HepG2 (cell line): Measurements from ENCODE around the gene SHLD1. TPM values are rescaled to one million over a fixed set of nuclear protein-coding genes. Genes with fewer than 3 reads are reported as not detected.

Experiments used
- ATAC-seq: fragments of 200-7000 bp; cut with Tn5 transposase; 3 replicates; pipeline ENCODE4 v1.9.1; 2020; ENCODE audit warnings: mild to moderate bottlenecking, moderate library complexity
- BruUV-seq: library from RNA; stranded (reverse); fragments of 400-500 nt; replicated peaks from 2 replicates; lab custom pipeline; 2021; lab: Mats Ljungman, UMichigan
- CTCF ChIA-PET: fragments of 300-600 bp; formaldehyde crosslinking; extraction: SDS; loops from one replicate; lab custom pipeline; 2021; ENCODE audit warnings: low total read pairs, inconsistent platforms, low intra/inter-chr PET ratio; lab: Yijun Ruan, JAX
- POLR2A ChIA-PET: fragments of 350-600 bp; sonication (Branson Sonifier 250); formaldehyde crosslinking; loops from one replicate; lab custom pipeline; 2020; ENCODE audit warnings: antibody characterized with exemption, inconsistent platforms; lab: Yijun Ruan, JAX
- DNase-seq: peaks from one replicate; pipeline ENCODE4 v3.0.0-alpha.2; 2015; ENCODE audit warnings: low spot score
- FAIRE-seq: peaks from 3 replicates; lab custom pipeline; 2011; peaks lifted over from hg19 to GRCh38; lab: Jason Lieb, UNC
- H2AFZ ChIP-seq: one replicate; pipeline ENCODE4 v1.6.1; 2011; ENCODE audit warnings: low read length, inconsistent platforms
- H3K27ac ChIP-seq: fragments of 300-600 bp; 3 replicates; pipeline ENCODE4 v1.8.0; 2011; ENCODE audit warnings: mixed run types, mild to moderate bottlenecking, mixed read lengths, low read length, inconsistent platforms; ENCODE audit not compliant: insufficient read depth; ENCODE audit errors: extremely low read length
- H3K27me3 ChIP-seq, 2 experiments: fragments of 200-600 bp in 1 of 2; 2 replicates in 1 of 2; 3 replicates in 1 of 2; pipeline versions ENCODE4 v1.6.0 to v1.8.0; 2011; ENCODE audit warnings: low read length in 2 of 2, mild to moderate bottlenecking in 2 of 2, moderate library complexity in 2 of 2, inconsistent platforms in 1 of 2; ENCODE audit not compliant: insufficient read depth in 2 of 2, control insufficient read depth in 1 of 2
- H3K36me3 ChIP-seq, 2 experiments: fragments of 200-600 bp in 1 of 2; replicated peaks in 1 of 2; 2 replicates in 1 of 2; 3 replicates in 1 of 2; pipeline versions ENCODE4 v1.5.1 to v1.8.0; 2011; ENCODE audit warnings: low read length in 2 of 2, inconsistent platforms in 1 of 2; ENCODE audit not compliant: insufficient read depth in 2 of 2, control insufficient read depth in 1 of 2
- H3K4me1 ChIP-seq: 2 replicates; pipeline ENCODE4 v1.5.1; 2012; ENCODE audit warnings: low read length, inconsistent platforms; ENCODE audit not compliant: insufficient read depth
- H3K4me2 ChIP-seq: 2 replicates; pipeline ENCODE4 v1.6.0; 2011; ENCODE audit warnings: low read depth, low read length, inconsistent platforms
- H3K4me3 ChIP-seq, 3 experiments: fragments of 200-600 bp in 1 of 3; sonication (generic), shearing (Covaris generic) in 1 of 3; replicated peaks in 1 of 3; 2 replicates each; pipeline ENCODE4 v1.5.1; 2011 to 2016; ENCODE audit warnings: low read length in 3 of 3, inconsistent platforms in 2 of 3, low read depth in 2 of 3, mild to moderate bottlenecking in 2 of 3, control low read depth in 1 of 3, mixed read lengths in 1 of 3; ENCODE audit not compliant: insufficient read depth in 1 of 3
- H3K79me2 ChIP-seq: one replicate; pipeline ENCODE4 v1.6.1; 2011; ENCODE audit warnings: low read length, inconsistent platforms; ENCODE audit not compliant: insufficient read depth
- H3K9ac ChIP-seq: 2 replicates; pipeline ENCODE4 v1.6.0; 2011; ENCODE audit warnings: mild to moderate bottlenecking, low read depth, low read length, inconsistent platforms; ENCODE audit not compliant: insufficient read depth
- H3K9me3 ChIP-seq: 2 replicates; pipeline ENCODE4 v1.5.1; 2012; ENCODE audit warnings: mild to moderate bottlenecking, low read length
- H4K20me1 ChIP-seq: 2 replicates; pipeline ENCODE4 v1.6.0; 2011; ENCODE audit warnings: inconsistent platforms, mild to moderate bottlenecking, low read length, moderate library complexity; ENCODE audit not compliant: insufficient read depth
- GFI1 ChIP-seq: sonication (generic); formaldehyde crosslinking; IDR thresholded peaks from 2 replicates; pipeline ENCODE4 v1.5.0; 2020; ENCODE audit warnings: missing genetic modification reagents, mild to moderate bottlenecking, borderline replicate concordance
- MTA3 ChIP-seq: sonication (generic); formaldehyde crosslinking; IDR thresholded peaks from 2 replicates; pipeline ENCODE4 v1.4.0; 2020; ENCODE audit warnings: missing genetic modification reagents
- SNAPC2 ChIP-seq: sonication (generic); formaldehyde crosslinking; IDR thresholded peaks from 2 replicates; pipeline ENCODE4 v1.8.1; 2022; ENCODE audit warnings: mild to moderate bottlenecking, missing genetic modification reagents
- SP1 ChIP-seq, 2 experiments: fragments of 450-650 bp in 1 of 2; sonication (generic) in 1 of 2; formaldehyde crosslinking in 1 of 2; IDR thresholded peaks; 2 replicates each; pipeline versions ENCODE4 v1.4.0 to v1.6.1; 2016 to 2020; ENCODE audit warnings: missing genetic modification reagents in 1 of 2
- ZNF224 ChIP-seq: sonication (generic); formaldehyde crosslinking; IDR thresholded peaks from 2 replicates; pipeline ENCODE4 v1.5.0; 2020; ENCODE audit warnings: mild to moderate bottlenecking, missing genetic modification reagents
- ZNF501 ChIP-seq: sonication (generic); formaldehyde crosslinking; IDR thresholded peaks from 2 replicates; pipeline ENCODE4 v1.5.1; 2020; ENCODE audit warnings: mild to moderate bottlenecking, moderate library complexity, missing genetic modification reagents
- WGBS: methylation state at CpG from one replicate; pipeline ENCODE4 v1.1.6; 2017; ENCODE audit warnings: low lambda C conversion rate; 5-methylcytosine and 5-hydroxymethylcytosine counted together
- in situ Hi-C: cut with HindIII; loops from 2 replicates; pipeline ENCODE4 v1.10.0; 2017; ENCODE audit warnings: low pct_unique_long_range_greater_than_20kb; ENCODE audit not compliant: extremely low pct_ligation_motif_present
- intact Hi-C: fragments of 100-400 bp; cut with micrococcal nuclease; formaldehyde crosslinking; loops from one replicate; pipeline ENCODE4 v1.10.0; 2022; ENCODE audit not compliant: unreplicated experiment
- polyA plus RNA-seq, 8 experiments: library from polyadenylated mRNA; depleted of rRNA in 3 of 8; stranded (reverse) in 7 of 8; unstranded in 1 of 8; fragments of >200 nt; fragmentation: Illumina TruSeq in 4 of 8; extraction: Trizol in 4 of 8; gene quantifications; 2 replicates each; pipeline versions ENCODE4 v1.2.1 to v1.2.3, GENCODE V29; 2011 to 2016; ENCODE audit warnings: low read depth in 4 of 8, missing spikeins in 1 of 8, mixed read lengths in 1 of 8; ENCODE audit not compliant: insufficient read depth in 1 of 8
- total RNA-seq, 5 experiments: library from RNA; depleted of rRNA; stranded (reverse); fragments of >200 nt; fragmentation: Illumina TruSeq; extraction: Trizol; gene quantifications; 2 replicates each; pipeline ENCODE4 v1.2.3, GENCODE V29; 2016; ENCODE audit warnings: low read depth in 1 of 5
- TF ChIP-seq, protein P1 (sequence below): sonication (generic); formaldehyde crosslinking; IDR thresholded peaks from 2 replicates; pipeline ENCODE4 v1.9.0; 2021; ENCODE audit warnings: missing genetic modification reagents, mild to moderate bottlenecking, borderline replicate concordance
- TF ChIP-seq, protein P2 (sequence below): sonication (generic); formaldehyde crosslinking; IDR thresholded peaks from 2 replicates; pipeline ENCODE4 v1.5.1; 2020; ENCODE audit warnings: mild to moderate bottlenecking, missing genetic modification reagents, moderate library complexity
- TF ChIP-seq, protein P3 (sequence below): sonication (generic); formaldehyde crosslinking; IDR thresholded peaks from 2 replicates; pipeline ENCODE4 v1.4.0; 2020; ENCODE audit warnings: mild to moderate bottlenecking, missing genetic modification reagents, borderline replicate concordance

SHLD1 gene
- total and polyA plus RNA-seq, 2 of the 13 experiments (the other 11 are each of a cell fraction or from before 2014, with no cell fraction given), result 8.9 to 10.0 TPM

DNA sequence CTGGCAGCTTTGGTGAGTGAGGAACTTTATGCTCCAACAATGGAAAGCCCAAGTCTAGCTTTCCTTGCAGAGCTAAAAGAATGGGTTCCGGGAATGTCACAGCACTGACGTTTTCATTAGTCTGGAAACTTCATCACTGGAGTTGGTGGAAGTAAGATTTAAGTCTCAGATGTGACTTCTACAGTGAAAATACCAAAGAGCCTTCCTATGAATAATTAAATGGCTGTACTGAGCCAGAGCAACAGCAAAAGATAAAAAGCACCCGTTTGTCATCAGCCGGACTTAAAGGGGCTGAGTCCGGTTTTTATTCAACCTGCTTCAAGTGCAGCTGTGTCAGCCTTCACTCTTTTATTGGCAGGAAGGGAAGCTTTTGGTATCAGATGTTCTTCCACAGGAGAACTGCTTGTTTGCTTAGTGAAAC is 46.5 kb upstream of the SHLD1 start (continued):
- TF ChIP-seq SNAPC2 (CRISPR knock-in tag), result no peak
- no peak for TF ChIP-seq SP1 (IDR thresholded peaks at IDR 0.05)
- no peak for TF ChIP-seq SP1 (CRISPR knock-in tag; IDR thresholded peaks at IDR 0.05)
- TF ChIP-seq, protein P1, sequence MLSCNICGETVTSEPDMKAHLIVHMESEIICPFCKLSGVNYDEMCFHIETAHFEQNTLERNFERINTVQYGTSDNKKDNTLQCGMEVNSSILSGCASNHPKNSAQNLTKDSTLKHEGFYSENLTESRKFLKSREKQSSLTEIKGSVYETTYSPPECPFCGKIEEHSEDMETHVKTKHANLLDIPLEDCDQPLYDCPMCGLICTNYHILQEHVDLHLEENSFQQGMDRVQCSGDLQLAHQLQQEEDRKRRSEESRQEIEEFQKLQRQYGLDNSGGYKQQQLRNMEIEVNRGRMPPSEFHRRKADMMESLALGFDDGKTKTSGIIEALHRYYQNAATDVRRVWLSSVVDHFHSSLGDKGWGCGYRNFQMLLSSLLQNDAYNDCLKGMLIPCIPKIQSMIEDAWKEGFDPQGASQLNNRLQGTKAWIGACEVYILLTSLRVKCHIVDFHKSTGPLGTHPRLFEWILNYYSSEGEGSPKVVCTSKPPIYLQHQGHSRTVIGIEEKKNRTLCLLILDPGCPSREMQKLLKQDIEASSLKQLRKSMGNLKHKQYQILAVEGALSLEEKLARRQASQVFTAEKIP, result no peak
- no peak for TF ChIP-seq MTA3 (CRISPR knock-in tag)
- TF ChIP-seq ZNF501 (CRISPR knock-in tag), result no peak
- TF ChIP-seq, all 625 proteins: peak for 0

DNA sequence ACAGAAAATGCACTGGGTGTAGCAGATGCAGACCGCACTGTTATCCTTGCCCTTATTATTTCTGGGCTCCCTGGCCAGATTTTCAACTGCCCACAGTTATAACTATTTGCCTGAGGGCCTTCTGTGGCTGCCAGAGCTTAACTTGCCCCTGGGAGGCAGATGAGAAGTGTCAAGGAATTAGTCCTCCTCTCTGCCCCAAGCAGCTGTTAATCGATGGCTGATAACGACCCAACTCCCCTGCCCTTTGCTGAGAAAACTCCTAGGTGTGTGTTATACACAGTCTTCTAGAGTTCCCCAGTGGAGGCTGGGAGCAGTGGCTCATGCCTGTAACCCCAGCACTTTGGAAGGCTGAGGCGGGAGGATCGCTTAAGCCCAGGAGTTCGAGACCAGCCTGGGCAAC is 44.4 kb upstream of the SHLD1 start:
- no peaks in the 10 kb centered on the region for H3K79me2 ChIP-seq
- no peaks in the 10 kb centered on the region for H3K27me3 ChIP-seq
- no peaks in the 10 kb centered on the region for H4K20me1 ChIP-seq
- H3K4me2 ChIP-seq, result no peak overlapping the region
- peaks cover 29% of the 10 kb centered on the region for H3K4me1 ChIP-seq
- WGBS, result 52% methylated on average over 6 of the region's 6 CpGs
- no peak overlapping the region for H3K9ac ChIP-seq
- no TSS peak for BruUV-seq
- no peak for FAIRE-seq
- H2AFZ ChIP-seq, result no peak overlapping the region
- in situ Hi-C loops, result no loop called here
- intact Hi-C loops, result no loop called here
- TF ChIP-seq, protein P2, sequence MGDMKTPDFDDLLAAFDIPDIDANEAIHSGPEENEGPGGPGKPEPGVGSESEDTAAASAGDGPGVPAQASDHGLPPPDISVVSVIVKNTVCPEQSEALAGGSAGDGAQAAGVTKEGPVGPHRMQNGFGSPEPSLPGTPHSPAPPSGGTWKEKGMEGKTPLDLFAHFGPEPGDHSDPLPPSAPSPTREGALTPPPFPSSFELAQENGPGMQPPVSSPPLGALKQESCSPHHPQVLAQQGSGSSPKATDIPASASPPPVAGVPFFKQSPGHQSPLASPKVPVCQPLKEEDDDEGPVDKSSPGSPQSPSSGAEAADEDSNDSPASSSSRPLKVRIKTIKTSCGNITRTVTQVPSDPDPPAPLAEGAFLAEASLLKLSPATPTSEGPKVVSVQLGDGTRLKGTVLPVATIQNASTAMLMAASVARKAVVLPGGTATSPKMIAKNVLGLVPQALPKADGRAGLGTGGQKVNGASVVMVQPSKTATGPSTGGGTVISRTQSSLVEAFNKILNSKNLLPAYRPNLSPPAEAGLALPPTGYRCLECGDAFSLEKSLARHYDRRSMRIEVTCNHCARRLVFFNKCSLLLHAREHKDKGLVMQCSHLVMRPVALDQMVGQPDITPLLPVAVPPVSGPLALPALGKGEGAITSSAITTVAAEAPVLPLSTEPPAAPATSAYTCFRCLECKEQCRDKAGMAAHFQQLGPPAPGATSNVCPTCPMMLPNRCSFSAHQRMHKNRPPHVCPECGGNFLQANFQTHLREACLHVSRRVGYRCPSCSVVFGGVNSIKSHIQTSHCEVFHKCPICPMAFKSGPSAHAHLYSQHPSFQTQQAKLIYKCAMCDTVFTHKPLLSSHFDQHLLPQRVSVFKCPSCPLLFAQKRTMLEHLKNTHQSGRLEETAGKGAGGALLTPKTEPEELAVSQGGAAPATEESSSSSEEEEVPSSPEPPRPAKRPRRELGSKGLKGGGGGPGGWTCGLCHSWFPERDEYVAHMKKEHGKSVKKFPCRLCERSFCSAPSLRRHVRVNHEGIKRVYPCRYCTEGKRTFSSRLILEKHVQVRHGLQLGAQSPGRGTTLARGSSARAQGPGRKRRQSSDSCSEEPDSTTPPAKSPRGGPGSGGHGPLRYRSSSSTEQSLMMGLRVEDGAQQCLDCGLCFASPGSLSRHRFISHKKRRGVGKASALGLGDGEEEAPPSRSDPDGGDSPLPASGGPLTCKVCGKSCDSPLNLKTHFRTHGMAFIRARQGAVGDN (CRISPR knock-in tag), result no peak
- TF ChIP-seq, protein P3, sequence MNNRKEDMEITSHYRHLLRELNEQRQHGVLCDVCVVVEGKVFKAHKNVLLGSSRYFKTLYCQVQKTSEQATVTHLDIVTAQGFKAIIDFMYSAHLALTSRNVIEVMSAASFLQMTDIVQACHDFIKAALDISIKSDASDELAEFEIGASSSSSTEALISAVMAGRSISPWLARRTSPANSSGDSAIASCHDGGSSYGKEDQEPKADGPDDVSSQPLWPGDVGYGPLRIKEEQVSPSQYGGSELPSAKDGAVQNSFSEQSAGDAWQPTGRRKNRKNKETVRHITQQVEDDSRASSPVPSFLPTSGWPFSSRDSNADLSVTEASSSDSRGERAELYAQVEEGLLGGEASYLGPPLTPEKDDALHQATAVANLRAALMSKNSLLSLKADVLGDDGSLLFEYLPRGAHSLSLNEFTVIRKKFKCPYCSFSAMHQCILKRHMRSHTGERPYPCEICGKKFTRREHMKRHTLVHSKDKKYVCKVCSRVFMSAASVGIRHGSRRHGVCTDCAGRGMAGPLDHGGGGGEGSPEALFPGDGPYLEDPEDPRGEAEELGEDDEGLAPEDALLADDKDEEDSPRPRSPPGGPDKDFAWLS (CRISPR knock-in tag), result no peak
- TF ChIP-seq GFI1, result no peak
- no peak for TF ChIP-seq ZNF224 (CRISPR knock-in tag)
- TF ChIP-seq, all 625 proteins: peak for 0
- POLR2A ChIA-PET, result no interaction called here
- ATAC-seq (no peak), DNase-seq (no peak)
- CTCF ChIA-PET, result no interaction called here
- Histone ChIP-seq H3K27ac (no peak overlapping the region), H3K9me3 (no peaks in the 10 kb centered on the region), H3K36me3 (no peaks in the 10 kb centered on the region), H3K4me3 (no peak overlapping the region)
